DLD1 (cell line): Measurements from ENCODE around the gene PCK2.

ENCODE experiments used
- in situ Hi-C: cut with HindIII; loops from 2 replicates; pipeline ENCODE4 v1.10.0; 2017; ENCODE audit warnings: low sequenced_read_pairs

PCK2 gene

GRCh38 chr14:24150567-24150966 lies 56.5 kb downstream of the PCK2 start:
- in situ Hi-C loops, result no loop called here

- in situ Hi-C loops, result no loop called here
Measured at GRCh38 chr14:24150993-24151392, 56.9 kb downstream of the PCK2 start.

- in situ Hi-C loops, result no loop called here
Measured at GRCh38 chr14:24151404-24152080, 57.4 kb downstream of the PCK2 start.
